Stomach (tissue), 9 donors: ENCODE data around the gene PABPC3. TPM values are rescaled to one million over a fixed set of nuclear protein-coding genes. Genes with fewer than 3 reads are reported as not detected.

ENCODE experiments used
- DNase-seq, 2 donors: peaks; one replicate each; pipeline versions ENCODE4 v3.0.0 to v3.0.0-alpha.2; 2013 to 2019
- H3K27ac ChIP-seq, 5 donors: fragments of 200-600 bp in 4 of 5; sonication (generic) in 4 of 5; one replicate each; pipeline ENCODE4 v1.5.1; 2013 to 2019; ENCODE audit warnings: mild to moderate bottlenecking in 1 of 5, moderate library complexity in 1 of 5
- H3K27me3 ChIP-seq, 3 donors: fragments of 200-600 bp; sonication (generic); one replicate each; pipeline ENCODE4 v1.5.1; 2017 to 2019; ENCODE audit warnings: mixed run types in 1 of 3
- H3K36me3 ChIP-seq, 4 donors: fragments of 200-600 bp; sonication (generic); 1 replicate in 3 of 4; 2 replicates in 1 of 4; pipeline ENCODE4 v1.5.1; 2016 to 2019
- H3K4me1 ChIP-seq, 4 donors: fragments of 200-600 bp; sonication (generic); one replicate each; pipeline ENCODE4 v1.5.1; 2016 to 2019
- H3K4me3 ChIP-seq, 4 donors: fragments of 200-600 bp; sonication (generic) in 3 of 4; one replicate each; pipeline ENCODE4 v1.5.1; 2016 to 2019; ENCODE audit warnings: mild to moderate bottlenecking in 1 of 4
- H3K9me3 ChIP-seq, 4 donors: fragments of 200-600 bp; sonication (generic); one replicate each; pipeline ENCODE4 v1.5.1; 2016 to 2019
- EP300 ChIP-seq: sonication (generic); formaldehyde crosslinking; IDR thresholded peaks from one replicate; pipeline ENCODE4 v1.6.1; 2017; ENCODE audit warnings: antibody characterized with exemption
- POLR2A ChIP-seq, 4 donors: fragments of 450-650 bp; IDR thresholded peaks; one replicate each; pipeline ENCODE4 v1.6.1; 2016; ENCODE audit warnings: antibody characterized with exemption in 4 of 4, control low read depth in 2 of 4, mild to moderate bottlenecking in 1 of 4, moderate library complexity in 1 of 4
- POLR2AphosphoS5 ChIP-seq, 3 donors: sonication (generic); formaldehyde crosslinking; IDR thresholded peaks; one replicate each; pipeline ENCODE4 v1.6.1; 2016; ENCODE audit warnings: antibody characterized with exemption in 3 of 3
- WGBS, 5 donors: extraction: QIAGEN DNeasy Blood & Tissue Kit in 3 of 5; methylation state at CpG; one replicate each; pipeline versions ENCODE4 v1.1.5 to v1.1.7; 2013 to 2018; 5-methylcytosine and 5-hydroxymethylcytosine counted together
- intact Hi-C: fragments of 100-400 bp; cut with DNase I; formaldehyde crosslinking; loops from one replicate; pipeline ENCODE4 v1.15.1; 2023; ENCODE audit warnings: low total_unique reads
- polyA plus RNA-seq, 3 donors: library from polyadenylated mRNA; stranded (reverse); fragments of 200-250 nt; gene quantifications; one replicate each; pipeline ENCODE4 v1.2.3, GENCODE V29; 2013
- total RNA-seq, 5 donors: library from RNA; depleted of rRNA; stranded (reverse); fragments of >200 nt; gene quantifications; one replicate each; pipeline versions ENCODE4 v1.1.0 to v1.2.3, GENCODE V29; 2014 to 2016
- TF ChIP-seq, protein P1 (sequence below), 7 experiments: fragments of 450-650 bp in 4 of 7; fragments of 200-600 bp in 3 of 7; sonication (generic) in 3 of 7; IDR thresholded peaks; one replicate each; pipeline ENCODE4 v1.5.1; 2016 to 2019; ENCODE audit warnings: antibody characterized with exemption in 7 of 7, control low read depth in 2 of 7, mild to moderate bottlenecking in 1 of 7
- donor health status: healthy with polysubstance abuse.
- donor health status: Bipolar disorder and iron deficiency.
- donor health status: healthy.

Gene PABPC3
- total and polyA plus RNA-seq, 8 donors = 0.08 to 0.29 TPM; not detected in 6

DNA sequence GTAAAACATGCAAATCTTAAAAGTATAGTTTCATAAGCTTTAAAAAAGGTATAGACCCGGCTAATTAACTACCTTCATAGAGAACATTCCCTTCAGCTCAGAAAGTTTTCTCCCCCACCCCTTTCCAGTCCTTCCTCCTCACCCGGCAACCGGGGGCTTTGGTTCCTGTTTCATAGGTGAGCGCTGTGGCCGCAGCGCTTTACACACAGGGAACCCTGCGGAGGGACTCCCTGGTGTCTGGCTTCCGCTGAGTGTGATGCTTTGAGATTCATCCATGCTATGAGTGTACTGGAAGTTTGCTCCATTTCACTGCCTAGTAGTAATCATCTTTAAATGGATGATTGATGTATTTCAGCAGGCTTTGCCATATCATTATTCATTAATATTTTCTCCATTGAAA is 26.0 kb upstream of the PABPC3 start:
- TF ChIP-seq, protein P1, sequence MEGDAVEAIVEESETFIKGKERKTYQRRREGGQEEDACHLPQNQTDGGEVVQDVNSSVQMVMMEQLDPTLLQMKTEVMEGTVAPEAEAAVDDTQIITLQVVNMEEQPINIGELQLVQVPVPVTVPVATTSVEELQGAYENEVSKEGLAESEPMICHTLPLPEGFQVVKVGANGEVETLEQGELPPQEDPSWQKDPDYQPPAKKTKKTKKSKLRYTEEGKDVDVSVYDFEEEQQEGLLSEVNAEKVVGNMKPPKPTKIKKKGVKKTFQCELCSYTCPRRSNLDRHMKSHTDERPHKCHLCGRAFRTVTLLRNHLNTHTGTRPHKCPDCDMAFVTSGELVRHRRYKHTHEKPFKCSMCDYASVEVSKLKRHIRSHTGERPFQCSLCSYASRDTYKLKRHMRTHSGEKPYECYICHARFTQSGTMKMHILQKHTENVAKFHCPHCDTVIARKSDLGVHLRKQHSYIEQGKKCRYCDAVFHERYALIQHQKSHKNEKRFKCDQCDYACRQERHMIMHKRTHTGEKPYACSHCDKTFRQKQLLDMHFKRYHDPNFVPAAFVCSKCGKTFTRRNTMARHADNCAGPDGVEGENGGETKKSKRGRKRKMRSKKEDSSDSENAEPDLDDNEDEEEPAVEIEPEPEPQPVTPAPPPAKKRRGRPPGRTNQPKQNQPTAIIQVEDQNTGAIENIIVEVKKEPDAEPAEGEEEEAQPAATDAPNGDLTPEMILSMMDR (IDR thresholded peaks at IDR 0.05) = no peak
- no peak for TF ChIP-seq POLR2A (IDR thresholded peaks at IDR 0.05)
- no peak for TF ChIP-seq EP300
- no peak for TF ChIP-seq POLR2AphosphoS5 (IDR thresholded peaks at IDR 0.05)
- no peak for DNase-seq
- WGBS, 5 donors = 32 to 45% (median 41%) methylated on average over 8 of the region's 8 CpGs

DNA sequence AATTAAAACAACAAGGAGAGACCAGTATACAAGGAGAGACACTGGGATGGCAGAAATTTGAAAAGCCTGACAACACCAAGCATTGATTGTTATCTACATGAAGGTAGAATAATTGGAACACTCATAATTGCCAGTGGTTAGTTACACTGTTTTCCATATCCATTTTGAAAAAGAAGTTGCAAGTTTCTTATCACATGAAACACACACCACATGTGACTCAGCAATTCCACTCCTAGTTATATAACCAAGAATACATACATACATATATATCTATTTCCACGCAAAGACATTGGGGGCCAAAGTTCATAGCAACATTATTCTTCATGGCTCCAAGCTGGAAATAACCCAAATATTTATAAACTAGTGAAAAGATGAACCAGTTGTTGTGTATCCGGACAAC is 15.2 kb upstream of the PABPC3 start:
- Histone ChIP-seq H3K27me3 (no peaks in the 10 kb centered on the region), H3K9me3 (no peaks in the 10 kb centered on the region), H3K36me3 (no peaks in the 10 kb centered on the region), H3K27ac (no peak overlapping the region), H3K4me1 (no peaks in the 10 kb centered on the region), H3K4me3 (no peak overlapping the region)
- 62 to 77% (median 69%) methylated on average over 2 of the region's 2 CpGs for WGBS, 5 donors
- DNase-seq = no peak
- TF ChIP-seq, protein P1 (IDR thresholded peaks at IDR 0.05) = no peak
- no peak for TF ChIP-seq POLR2A (IDR thresholded peaks at IDR 0.05)
- no peak for TF ChIP-seq POLR2AphosphoS5 (IDR thresholded peaks at IDR 0.05)
- TF ChIP-seq EP300 = no peak
- intact Hi-C loops = no loop called here

More for the DNA sequence above, 26.0 kb upstream of the PABPC3 start:
- H3K27ac ChIP-seq = no peak overlapping the region
- H3K27me3 ChIP-seq = peaks cover 0 to 43% (median 10%) of the 10 kb centered on the region in 3 donors
- no peaks in the 10 kb centered on the region for H3K4me1 ChIP-seq
- intact Hi-C loops = no loop called here
- H3K4me3 ChIP-seq = no peak overlapping the region
- H3K36me3 ChIP-seq = no peaks in the 10 kb centered on the region
- H3K9me3 ChIP-seq = no peaks in the 10 kb centered on the region

DNA sequence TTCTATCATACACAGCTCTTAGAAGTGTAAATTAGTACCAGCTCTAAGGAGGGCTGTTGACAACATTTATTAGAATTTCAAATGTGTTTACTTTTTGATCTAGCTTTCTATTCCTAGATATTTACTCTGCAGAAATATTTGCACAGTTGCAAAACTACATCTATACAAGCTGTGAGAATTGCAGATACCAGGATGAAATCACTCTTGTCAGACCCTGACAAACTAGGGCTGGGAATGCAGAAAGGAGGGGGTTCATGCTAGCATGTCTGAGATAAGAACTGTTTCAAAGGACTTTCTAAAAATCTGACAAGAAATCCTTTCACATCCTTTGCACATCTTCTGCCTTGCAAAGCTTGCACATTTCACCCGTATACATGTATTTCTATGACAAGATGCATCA is 11.8 kb upstream of the PABPC3 start:
- no peaks in the 10 kb centered on the region for H3K9me3 ChIP-seq
- TF ChIP-seq POLR2A (IDR thresholded peaks at IDR 0.05) (no peak), POLR2AphosphoS5 (IDR thresholded peaks at IDR 0.05) (no peak), EP300 (no peak)
- TF ChIP-seq, protein P1 (IDR thresholded peaks at IDR 0.05) = no peak
- no peak overlapping the region for H3K27ac ChIP-seq
- intact Hi-C loops = no loop called here
- WGBS, 5 donors = 56 to 78% (median 73%) methylated on average over 1 of the region's 1 CpG
- no peaks in the 10 kb centered on the region for H3K4me1 ChIP-seq
- H3K4me3 ChIP-seq = no peak overlapping the region
- no peaks in the 10 kb centered on the region for H3K36me3 ChIP-seq
- no peak for DNase-seq
- no peaks in the 10 kb centered on the region for H3K27me3 ChIP-seq

DNA sequence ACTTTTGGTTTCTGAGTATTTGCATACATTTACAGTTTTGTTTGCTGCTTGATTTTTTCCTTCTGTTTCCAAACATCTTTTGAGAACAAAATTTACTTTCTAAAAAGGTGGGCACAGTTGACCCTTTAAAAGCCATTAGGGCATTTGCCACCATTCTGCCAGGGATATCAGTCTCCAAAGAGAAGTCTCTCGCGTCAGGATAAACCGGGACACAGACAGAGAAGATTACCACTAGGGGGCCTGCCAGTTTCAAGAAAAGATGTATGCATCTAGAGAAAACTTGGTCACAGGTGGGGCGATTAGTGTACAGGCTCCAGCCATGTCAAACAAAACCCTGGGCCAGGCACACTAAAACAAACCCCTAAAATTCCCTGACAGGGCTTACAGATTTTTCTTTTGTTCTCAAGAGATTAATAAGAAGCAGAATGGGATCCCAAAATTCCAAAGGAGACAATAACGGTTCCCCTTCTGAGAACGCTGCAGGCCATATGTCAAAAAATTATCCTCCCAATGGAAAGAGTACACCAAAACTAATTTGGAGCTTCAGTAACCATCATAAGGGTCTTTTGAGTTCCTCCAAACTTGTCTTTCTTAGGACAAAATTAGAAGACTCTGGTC is 10.7 kb upstream of the PABPC3 start:
- WGBS, 5 donors = 40 to 48% (median 43%) methylated on average over 6 of the region's 6 CpGs
- H3K36me3 ChIP-seq = no peaks in the 10 kb centered on the region
- H3K9me3 ChIP-seq = no peaks in the 10 kb centered on the region
- TF ChIP-seq POLR2AphosphoS5 (IDR thresholded peaks at IDR 0.05) = no peak
- TF ChIP-seq, protein P1 (IDR thresholded peaks at IDR 0.05) = peak in 4 of 7 experiments; percentile 21 to 44 (median 34)
- intact Hi-C loops = no loop called here
- H3K4me1 ChIP-seq = no peaks in the 10 kb centered on the region
- H3K27ac ChIP-seq = no peak overlapping the region
- DNase-seq = peak; percentile 29 to 55
- H3K4me3 ChIP-seq = no peak overlapping the region
- peaks cover 0 to 7% (median 0%) of the 10 kb centered on the region in 3 donors for H3K27me3 ChIP-seq
